Fibroblast of lung (primary cell): ENCODE results near the gene RPS21. TPM values are rescaled to one million over a fixed set of nuclear protein-coding genes. Genes with fewer than 3 reads are reported as not detected.

Experiments
- DNase-seq, 2 donors: peaks; one replicate each; pipeline versions ENCODE4 v3.0.0 to v3.0.0-alpha.2; 2010; ENCODE audit warnings: low read depth in 2 of 2
- H2AFZ ChIP-seq: 2 replicates; pipeline ENCODE4 v1.5.1; 2012; ENCODE audit warnings: low read length, control low read depth, inconsistent platforms
- H3K27ac ChIP-seq: 2 replicates; pipeline ENCODE4 v1.5.1; 2011; ENCODE audit warnings: low read length, control low read depth; ENCODE audit not compliant: insufficient read depth
- H3K27me3 ChIP-seq: 2 replicates; pipeline ENCODE4 v1.5.1; 2011; ENCODE audit warnings: mild to moderate bottlenecking, low read length; ENCODE audit not compliant: control insufficient read depth, insufficient read depth
- H3K36me3 ChIP-seq: 2 replicates; pipeline ENCODE4 v1.5.1; 2011; ENCODE audit warnings: low read length; ENCODE audit not compliant: control insufficient read depth, insufficient read depth
- H3K4me1 ChIP-seq: 2 replicates; pipeline ENCODE4 v1.5.1; 2011; ENCODE audit warnings: low read length; ENCODE audit not compliant: control insufficient read depth, insufficient read depth; ENCODE audit errors: extremely low read depth
- H3K4me2 ChIP-seq: 2 replicates; pipeline ENCODE4 v1.5.1; 2011; ENCODE audit warnings: low read length, control low read depth; ENCODE audit not compliant: insufficient read depth; ENCODE audit errors: extremely low read depth
- H3K4me3 ChIP-seq, 4 experiments: fragments of 200-600 bp in 1 of 4; sonication (generic) in 1 of 4; replicated peaks in 1 of 4; 2 replicates each; pipeline ENCODE4 v1.5.1; 2011 to 2016; ENCODE audit warnings: low read length in 4 of 4, low read depth in 3 of 4, mild to moderate bottlenecking in 3 of 4, control low read depth in 2 of 4, inconsistent platforms in 1 of 4, mixed read lengths in 1 of 4; ENCODE audit not compliant: insufficient read depth in 1 of 4; ENCODE audit errors: control extremely low read depth in 1 of 4
- H3K79me2 ChIP-seq: 2 replicates; pipeline ENCODE4 v1.5.1; 2012; ENCODE audit warnings: mild to moderate bottlenecking, low read length, inconsistent platforms; ENCODE audit not compliant: control insufficient read depth, insufficient read depth
- H3K9ac ChIP-seq: 2 replicates; pipeline ENCODE4 v1.5.1; 2011; ENCODE audit warnings: mild to moderate bottlenecking, low read length, control low read depth; ENCODE audit not compliant: insufficient read depth
- H3K9me3 ChIP-seq: 2 replicates; pipeline ENCODE4 v1.5.1; 2012; ENCODE audit warnings: low read depth, low read length; ENCODE audit not compliant: control insufficient read depth, insufficient read depth
- H4K20me1 ChIP-seq: 2 replicates; pipeline ENCODE4 v1.5.1; 2011; ENCODE audit warnings: low read length; ENCODE audit not compliant: control insufficient read depth, insufficient read depth; ENCODE audit errors: extremely low read depth
- CTCF ChIP-seq, 2 donors: IDR thresholded peaks in 1 of 2; conservative IDR thresholded peaks in 1 of 2; 1 replicate in 1 of 2; 2 replicates in 1 of 2; pipeline ENCODE4 v1.5.1; 2011 to 2012; ENCODE audit warnings: low read length in 2 of 2, control low read depth in 1 of 2, inconsistent platforms in 1 of 2, low read depth in 1 of 2, mild to moderate bottlenecking in 1 of 2
- EZH2 ChIP-seq: IDR thresholded peaks from 2 replicates; pipeline ENCODE4 v1.5.1; 2012; ENCODE audit warnings: low read length, control low read depth, mild to moderate bottlenecking; ENCODE audit errors: missing control alignments
- polyA plus RNA-seq, 2 donors: library from polyadenylated mRNA; depleted of rRNA in 1 of 2; stranded (reverse) in 1 of 2; unstranded in 1 of 2; fragments of >200 nt; gene quantifications; 2 replicates each; pipeline ENCODE4 v1.2.1, GENCODE V29; 2011 to 2012; ENCODE audit warnings: missing spikeins in 1 of 2
- total RNA-seq: library from RNA; depleted of rRNA; stranded (reverse); fragments of >200 nt; gene quantifications from 2 replicates; pipeline ENCODE4 v1.2.1, GENCODE V29; 2014

The RPS21 gene
- total and polyA plus RNA-seq, 2 donors (not counting 1 experiment from before 2014, with no cell fraction given) = 867 to 2,081 TPM

- Histone ChIP-seq H3K27ac (peak overlapping the region; percentile 8), H3K9ac (no peak overlapping the region), H3K36me3 (peaks cover 20% of the 10 kb centered on the region), H3K27me3 (no peaks in the 10 kb centered on the region), H3K4me3 (no peak overlapping the region), H4K20me1 (no peaks in the 10 kb centered on the region), H3K9me3 (no peaks in the 10 kb centered on the region), H3K79me2 (peaks cover 1% of the 10 kb centered on the region), H2AFZ (no peak overlapping the region), H3K4me1 (no peaks in the 10 kb centered on the region), H3K4me2 (no peak overlapping the region)
- TF ChIP-seq EZH2 = no peak
- no peak for TF ChIP-seq CTCF (conservative IDR thresholded peaks at IDR 0.05 in 1 of 2, IDR thresholded peaks at IDR 0.05 in 1 of 2; ENCODE audit: low read depth in 1 of 2, low read length in 2 of 2)
- DNase-seq = no peak
These were observed 37.3 kb upstream of the RPS21 start for GRCh38 chr20:62349556-62350097.

- H3K9me3 ChIP-seq = no peaks in the 10 kb centered on the region
- H3K36me3 ChIP-seq = peaks cover 20% of the 10 kb centered on the region
- H3K79me2 ChIP-seq = peaks cover 3% of the 10 kb centered on the region
- H2AFZ ChIP-seq = no peak overlapping the region
- no peak overlapping the region for H3K4me3 ChIP-seq
- peak overlapping the region; percentile 8 for H3K27ac ChIP-seq
- no peaks in the 10 kb centered on the region for H4K20me1 ChIP-seq
- no peaks in the 10 kb centered on the region for H3K27me3 ChIP-seq
- H3K4me1 ChIP-seq = peaks cover under 1% of the 10 kb centered on the region
- TF ChIP-seq CTCF (conservative IDR thresholded peaks at IDR 0.05 in 1 of 2, IDR thresholded peaks at IDR 0.05 in 1 of 2; ENCODE audit: low read depth in 1 of 2, low read length in 2 of 2) (no peak), EZH2 (no peak)
- peak in 1 of 2 donors; percentile 47 for DNase-seq
- no peak overlapping the region for H3K4me2 ChIP-seq
- H3K9ac ChIP-seq = no peak overlapping the region
These were observed 36.7 kb upstream of the RPS21 start for GRCh38 chr20:62350098-62350628.

GRCh38 chr20:62350629-62351422, 36.1 kb upstream of the RPS21 start:
- H3K79me2 ChIP-seq = peaks cover 4% of the 10 kb centered on the region
- no peak overlapping the region for H3K4me2 ChIP-seq
- H3K4me1 ChIP-seq = peaks cover 7% of the 10 kb centered on the region
- H2AFZ ChIP-seq = no peak overlapping the region
- H4K20me1 ChIP-seq = no peaks in the 10 kb centered on the region
- TF ChIP-seq CTCF (conservative IDR thresholded peaks at IDR 0.05 in 1 of 2, IDR thresholded peaks at IDR 0.05 in 1 of 2; ENCODE audit: low read depth in 1 of 2, low read length in 2 of 2) (no peak), EZH2 (no peak)
- peaks cover 18% of the 10 kb centered on the region for H3K36me3 ChIP-seq
- no peaks in the 10 kb centered on the region for H3K9me3 ChIP-seq
- no peak overlapping the region for H3K9ac ChIP-seq
- no peaks in the 10 kb centered on the region for H3K27me3 ChIP-seq
- DNase-seq = no peak
- H3K27ac ChIP-seq = no peak overlapping the region
- H3K4me3 ChIP-seq = no peak overlapping the region
